ENCODE results near the gene FRAS1. TPM values are rescaled to one million over a fixed set of nuclear protein-coding genes. Genes with fewer than 3 reads are reported as not detected.

Gene FRAS1
- total and polyA plus RNA-seq, 8 donors = 15.3 to 48.9 (median 40.4) TPM

DNA sequence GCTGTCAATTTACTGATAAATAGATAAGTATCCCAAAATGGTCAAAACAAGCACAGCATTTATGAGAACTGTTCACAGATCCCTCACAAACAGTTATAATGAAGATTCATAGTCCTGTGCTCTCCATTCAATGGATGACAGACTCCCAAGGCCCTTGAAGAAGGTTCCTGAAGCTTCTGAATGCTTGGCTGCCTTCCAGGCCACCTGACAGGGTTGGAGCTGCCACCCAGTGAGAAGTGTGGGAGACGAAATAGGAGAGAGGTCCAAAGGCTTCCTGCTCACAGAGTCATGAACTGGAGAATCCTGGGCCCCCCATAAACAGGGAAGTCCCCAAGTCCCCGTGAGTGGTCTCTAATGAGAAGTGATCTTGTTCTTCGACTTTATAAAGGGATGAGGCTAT, 468.4 kb downstream of the FRAS1 start:
- Histone ChIP-seq H3K4me1 (no peaks in the 10 kb centered on the region), H3K27ac (no peak overlapping the region), H3K36me3 (no peaks in the 10 kb centered on the region), H3K27me3 (no peaks in the 10 kb centered on the region), H3K9me3 (no peaks in the 10 kb centered on the region), H3K4me3 (no peak overlapping the region)
- DNase-seq (no peak), ATAC-seq (no peak)
- TF ChIP-seq, protein P1, sequence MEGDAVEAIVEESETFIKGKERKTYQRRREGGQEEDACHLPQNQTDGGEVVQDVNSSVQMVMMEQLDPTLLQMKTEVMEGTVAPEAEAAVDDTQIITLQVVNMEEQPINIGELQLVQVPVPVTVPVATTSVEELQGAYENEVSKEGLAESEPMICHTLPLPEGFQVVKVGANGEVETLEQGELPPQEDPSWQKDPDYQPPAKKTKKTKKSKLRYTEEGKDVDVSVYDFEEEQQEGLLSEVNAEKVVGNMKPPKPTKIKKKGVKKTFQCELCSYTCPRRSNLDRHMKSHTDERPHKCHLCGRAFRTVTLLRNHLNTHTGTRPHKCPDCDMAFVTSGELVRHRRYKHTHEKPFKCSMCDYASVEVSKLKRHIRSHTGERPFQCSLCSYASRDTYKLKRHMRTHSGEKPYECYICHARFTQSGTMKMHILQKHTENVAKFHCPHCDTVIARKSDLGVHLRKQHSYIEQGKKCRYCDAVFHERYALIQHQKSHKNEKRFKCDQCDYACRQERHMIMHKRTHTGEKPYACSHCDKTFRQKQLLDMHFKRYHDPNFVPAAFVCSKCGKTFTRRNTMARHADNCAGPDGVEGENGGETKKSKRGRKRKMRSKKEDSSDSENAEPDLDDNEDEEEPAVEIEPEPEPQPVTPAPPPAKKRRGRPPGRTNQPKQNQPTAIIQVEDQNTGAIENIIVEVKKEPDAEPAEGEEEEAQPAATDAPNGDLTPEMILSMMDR (IDR thresholded peaks at IDR 0.05) = no peak
- intact Hi-C loops (cut with DNase I) = no loop called here

DNA sequence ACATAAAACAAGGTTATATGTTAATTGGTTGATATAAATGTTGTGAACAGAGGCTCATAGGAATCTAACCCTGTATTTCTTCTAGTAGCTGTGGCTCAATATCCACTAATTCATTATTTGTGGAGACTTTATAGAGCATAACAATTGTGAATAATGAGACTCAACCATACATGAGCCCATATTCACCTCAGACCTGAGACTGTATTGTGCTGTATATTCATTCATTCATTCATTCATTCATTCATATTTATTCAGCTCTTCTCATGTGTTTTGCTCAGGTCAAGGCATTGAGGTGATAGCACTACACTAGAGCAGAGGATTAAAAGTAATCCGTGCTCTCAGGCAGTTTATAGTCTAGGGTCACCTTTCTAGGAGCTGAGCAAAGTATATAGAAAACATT, 470.0 kb downstream of the FRAS1 start:
- Histone ChIP-seq H3K36me3 (no peaks in the 10 kb centered on the region), H3K27ac (no peak overlapping the region), H3K4me1 (no peaks in the 10 kb centered on the region), H3K27me3 (no peaks in the 10 kb centered on the region), H3K4me3 (no peak overlapping the region), H3K9me3 (no peaks in the 10 kb centered on the region)
- ATAC-seq = no peak
- TF ChIP-seq, protein P1 (IDR thresholded peaks at IDR 0.05) = no peak
- no peak for DNase-seq
- intact Hi-C loops (cut with DNase I) = no loop called here

DNA sequence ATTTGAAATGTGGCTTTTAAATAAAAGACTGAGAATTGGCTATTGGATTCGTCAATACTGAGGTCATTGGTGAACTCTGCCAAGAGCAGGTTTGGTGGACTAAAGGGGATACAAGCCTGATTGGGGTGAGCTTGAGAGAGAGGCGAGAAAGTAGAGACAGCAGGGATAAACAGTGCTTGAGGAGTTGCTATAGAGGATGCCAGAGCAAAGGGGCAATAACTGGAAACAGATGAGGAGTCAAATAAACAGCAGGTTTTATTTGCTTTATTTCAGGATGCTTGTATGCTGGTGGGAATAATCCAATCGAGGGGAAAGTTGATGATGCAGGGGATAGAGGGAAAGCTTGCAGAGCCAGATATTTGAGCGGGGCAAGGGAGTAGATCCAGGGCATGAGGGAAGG, 470.4 kb downstream of the FRAS1 start:
- no peaks in the 10 kb centered on the region for H3K4me1 ChIP-seq
- no peak overlapping the region for H3K4me3 ChIP-seq
- H3K27ac ChIP-seq = no peak overlapping the region
- H3K9me3 ChIP-seq = no peaks in the 10 kb centered on the region
- H3K36me3 ChIP-seq = no peaks in the 10 kb centered on the region
- H3K27me3 ChIP-seq = no peaks in the 10 kb centered on the region
- DNase-seq = no peak
- intact Hi-C loops (cut with DNase I) = no loop called here
- ATAC-seq = no peak
- TF ChIP-seq, protein P1 (IDR thresholded peaks at IDR 0.05) = no peak

DNA sequence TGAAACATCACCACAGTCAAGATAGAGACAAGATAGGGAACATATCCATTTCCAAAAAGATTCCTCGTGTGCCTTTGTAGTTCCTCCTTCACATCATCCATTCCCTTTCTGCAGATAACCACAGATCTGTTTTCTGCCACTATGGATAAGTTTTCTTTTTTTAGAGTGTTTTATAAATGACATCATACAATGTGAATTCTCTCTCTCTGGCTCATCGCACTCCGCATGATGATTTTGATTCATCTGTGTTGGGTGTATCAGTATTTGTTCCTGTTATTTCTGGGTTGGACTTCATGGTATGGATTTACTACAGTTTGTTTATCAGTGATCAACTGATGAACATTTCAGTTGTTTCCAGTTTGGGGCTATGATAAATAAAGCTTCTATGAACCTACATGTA, 471.2 kb downstream of the FRAS1 start:
- H3K27ac ChIP-seq = no peak overlapping the region
- H3K4me1 ChIP-seq = no peaks in the 10 kb centered on the region
- H3K36me3 ChIP-seq = no peaks in the 10 kb centered on the region
- DNase-seq (no peak), ATAC-seq (no peak)
- H3K9me3 ChIP-seq = no peaks in the 10 kb centered on the region
- no peak overlapping the region for H3K4me3 ChIP-seq
- TF ChIP-seq, protein P1 (IDR thresholded peaks at IDR 0.05) = no peak
- intact Hi-C loops (cut with DNase I) = no loop called here
- H3K27me3 ChIP-seq = no peaks in the 10 kb centered on the region

DNA sequence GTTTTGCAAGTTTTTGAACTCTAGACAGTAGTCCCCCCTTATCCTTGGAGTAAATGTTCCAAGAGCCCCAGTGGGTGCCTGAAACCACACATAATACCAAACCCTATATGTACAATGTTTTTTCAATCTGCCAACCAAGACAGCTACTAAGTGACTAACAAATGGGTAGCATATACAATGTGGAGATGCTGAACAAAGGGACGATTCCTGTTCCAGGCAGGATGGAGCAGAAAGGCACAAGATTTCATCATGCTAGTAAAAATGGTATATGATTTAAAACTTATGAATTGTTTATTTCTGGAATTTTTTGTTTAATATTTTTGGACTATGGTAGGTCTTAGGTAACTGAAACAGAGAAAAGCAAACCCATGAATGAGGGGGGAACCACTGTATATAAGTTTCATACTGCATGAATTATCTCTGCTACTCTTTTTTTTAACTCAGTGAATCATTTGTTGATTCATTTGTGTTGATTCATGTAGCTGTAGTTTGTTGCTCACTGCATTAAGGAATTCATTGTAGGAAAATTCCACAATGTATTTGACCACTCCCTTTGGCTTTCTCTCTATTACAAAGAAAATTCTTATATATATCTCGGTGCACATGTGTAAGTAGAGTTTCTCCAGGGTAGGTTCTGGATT, 472.6 kb downstream of the FRAS1 start:
- intact Hi-C loops (cut with DNase I) = no loop called here
- TF ChIP-seq, protein P1 (IDR thresholded peaks at IDR 0.05) = no peak
- H3K27me3 ChIP-seq = no peaks in the 10 kb centered on the region
- no peaks in the 10 kb centered on the region for H3K9me3 ChIP-seq
- DNase-seq = no peak
- H3K4me3 ChIP-seq = no peak overlapping the region
- no peak for ATAC-seq
- no peaks in the 10 kb centered on the region for H3K4me1 ChIP-seq
- H3K36me3 ChIP-seq = no peaks in the 10 kb centered on the region
- no peak overlapping the region for H3K27ac ChIP-seq
